ENCODE results near the gene ARID2.

ARID2 gene

DNA sequence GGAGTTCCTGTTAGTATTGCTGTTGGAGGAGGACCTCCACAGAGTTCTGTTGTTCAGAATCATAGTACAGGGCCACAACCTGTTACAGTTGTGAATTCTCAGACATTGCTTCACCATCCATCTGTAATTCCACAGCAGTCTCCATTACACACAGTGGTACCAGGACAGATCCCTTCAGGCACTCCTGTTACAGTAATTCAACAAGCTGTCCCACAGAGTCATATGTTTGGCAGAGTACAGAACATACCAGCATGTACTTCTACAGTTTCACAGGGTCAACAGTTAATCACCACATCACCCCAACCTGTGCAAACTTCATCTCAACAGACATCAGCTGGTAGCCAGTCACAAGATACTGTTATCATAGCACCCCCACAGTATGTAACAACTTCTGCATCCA, 120.8 kb downstream of the ARID2 start:
- DNase-seq (ENCODE audit: low read depth in 2 of 2, low spot score in 1 of 2), result no peak

- no peak for DNase-seq (ENCODE audit: low read depth in 2 of 2, low spot score in 1 of 2)
Observed at GRCh38 chr12:45852508-45852907, 123.0 kb downstream of the ARID2 start.

GRCh38 chr12:45853550-45853949, 124.0 kb downstream of the ARID2 start:
- DNase-seq (ENCODE audit: low read depth in 2 of 2, low spot score in 1 of 2), result no peak

- DNase-seq (ENCODE audit: low read depth in 2 of 2, low spot score in 1 of 2), result no peak
Observed at GRCh38 chr12:45863332-45863731, 133.8 kb downstream of the ARID2 start.

GRCh38 chr12:45866299-45866698, 136.8 kb downstream of the ARID2 start:
- DNase-seq (ENCODE audit: low read depth in 2 of 2, low spot score in 1 of 2), result no peak

GRCh38 chr12:45872446-45872845, 142.9 kb downstream of the ARID2 start:
- DNase-seq (ENCODE audit: low read depth in 2 of 2, low spot score in 1 of 2), result no peak

DNA sequence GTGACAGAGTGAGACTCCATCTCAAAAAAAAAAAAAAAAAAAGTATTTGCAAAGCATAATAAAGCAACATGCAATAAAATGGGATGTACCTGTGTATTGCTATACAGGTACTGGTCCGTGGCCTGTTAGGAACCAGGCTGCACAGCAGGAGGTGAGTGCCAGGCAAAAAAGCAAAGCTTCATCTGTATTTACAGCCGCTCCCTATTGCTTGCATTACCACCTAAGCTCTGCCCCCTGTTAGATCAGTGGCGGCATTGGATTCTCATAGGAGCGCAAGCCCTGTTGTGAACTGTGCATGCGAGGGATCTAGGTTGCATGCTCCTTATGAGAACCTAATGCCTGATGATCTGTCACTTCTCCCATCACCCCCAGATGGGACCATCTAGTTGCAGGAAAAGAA, 147.6 kb downstream of the ARID2 start:
- DNase-seq (ENCODE audit: low read depth in 2 of 2, low spot score in 1 of 2), result no peak

DNA sequence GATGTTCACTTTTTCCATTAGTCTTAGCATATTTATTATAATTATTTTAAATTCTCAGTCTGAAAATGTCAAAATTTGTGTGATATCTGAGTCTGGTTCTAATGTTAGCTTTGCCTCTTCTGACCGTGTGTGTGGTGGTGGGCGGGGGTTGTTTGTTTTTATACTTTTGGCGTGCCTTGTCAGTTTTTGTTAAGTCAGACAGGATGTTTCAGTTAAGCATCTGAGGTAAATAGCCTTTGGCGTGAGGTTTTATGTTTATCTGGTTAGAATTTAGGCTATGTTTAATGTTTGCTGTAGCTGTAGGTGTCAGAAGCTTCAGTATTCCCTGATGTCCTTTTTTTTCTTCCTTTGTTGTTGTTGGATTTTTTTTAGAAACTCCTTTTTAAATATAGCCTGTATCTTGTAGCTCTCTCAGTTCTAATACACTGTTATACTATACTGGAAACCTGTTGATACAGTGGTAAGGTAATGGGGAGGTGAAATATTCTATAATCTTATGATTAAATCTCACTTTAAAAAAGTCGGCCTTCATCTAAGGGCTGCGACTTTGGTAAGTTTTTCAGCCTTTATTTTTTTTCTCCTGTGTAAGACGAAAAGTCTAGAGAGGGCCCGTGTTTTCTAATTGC, 149.2 kb downstream of the ARID2 start:
- no peak for DNase-seq (ENCODE audit: low read depth in 2 of 2, low spot score in 1 of 2)

GRCh38 chr12:45879363-45879895, 149.9 kb downstream of the ARID2 start:
- DNase-seq (ENCODE audit: low read depth in 2 of 2, low spot score in 1 of 2), result no peak

GRCh38 chr12:45880533-45880932, 151.0 kb downstream of the ARID2 start:
- no peak for DNase-seq (ENCODE audit: low read depth in 2 of 2, low spot score in 1 of 2)

- DNase-seq (ENCODE audit: low read depth in 2 of 2, low spot score in 1 of 2), result no peak
Observed at GRCh38 chr12:45883187-45883586, 153.7 kb downstream of the ARID2 start.

DNA sequence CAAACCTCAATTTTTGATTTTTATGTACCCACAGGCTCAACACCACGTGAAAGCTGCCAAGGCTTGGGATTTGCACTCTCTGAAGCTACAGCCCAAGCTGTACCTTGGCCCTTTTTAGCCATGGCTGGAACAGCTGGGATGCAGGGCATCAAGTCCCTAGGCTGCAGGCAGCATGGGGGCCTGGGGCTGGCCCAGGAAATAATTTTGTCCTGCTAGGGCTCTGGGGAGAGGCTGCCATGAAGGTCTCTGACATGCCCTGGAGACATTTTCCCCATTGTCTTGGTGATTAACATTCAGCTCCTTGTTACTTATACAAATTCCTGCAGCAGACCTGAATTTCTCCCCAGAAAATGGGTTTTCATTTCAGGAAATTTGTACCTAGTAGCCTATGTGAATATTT, 157.2 kb downstream of the ARID2 start:
- no peak for DNase-seq (ENCODE audit: low read depth in 2 of 2, low spot score in 1 of 2)

GRCh38 chr12:45887544-45887943, 158.0 kb downstream of the ARID2 start:
- no peak for DNase-seq (ENCODE audit: low read depth in 2 of 2, low spot score in 1 of 2)

DNA sequence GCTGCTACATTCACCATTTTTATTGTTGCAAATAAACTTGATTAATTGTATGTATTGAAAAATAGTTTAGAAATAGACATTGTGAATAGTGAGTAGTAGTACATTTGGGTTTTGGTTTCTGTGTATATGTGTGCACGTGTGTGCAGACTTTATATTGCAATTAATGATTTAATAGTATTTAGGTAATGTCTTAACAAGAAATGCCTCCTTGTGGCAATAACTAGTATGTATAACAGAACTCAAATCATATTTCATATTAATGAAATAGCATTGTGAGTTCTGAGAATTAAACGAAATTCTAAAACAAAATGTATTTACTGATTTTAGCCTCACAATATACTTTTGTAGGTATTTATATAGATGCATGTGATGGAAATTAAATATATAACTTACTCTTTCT, 160.8 kb downstream of the ARID2 start:
- DNase-seq (ENCODE audit: low read depth in 2 of 2, low spot score in 1 of 2), result no peak

DNA sequence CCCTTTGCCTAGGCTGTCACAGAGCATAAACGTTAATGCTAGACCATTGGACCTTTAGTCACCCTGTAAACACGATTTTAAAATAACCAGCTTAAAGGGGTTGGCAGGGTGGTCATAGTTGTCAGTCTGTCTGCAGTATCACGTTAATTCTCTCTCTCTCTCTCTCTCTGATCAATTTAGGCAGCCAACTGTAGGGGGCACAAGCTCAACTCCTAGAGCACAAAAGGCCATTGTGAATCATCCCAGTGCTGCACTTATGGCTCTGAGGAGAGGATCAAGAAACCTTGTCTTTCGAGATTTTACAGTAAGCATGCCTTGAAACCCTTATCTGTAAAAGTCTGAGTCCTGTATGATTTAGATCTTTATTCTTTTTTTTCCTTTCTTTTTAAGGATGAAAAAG, 163.7 kb downstream of the ARID2 start:
- DNase-seq (ENCODE audit: low read depth in 2 of 2, low spot score in 1 of 2), result no peak

- DNase-seq (ENCODE audit: low read depth in 2 of 2, low spot score in 1 of 2), result no peak
Observed at GRCh38 chr12:45895961-45896360, 166.5 kb downstream of the ARID2 start.

- DNase-seq (ENCODE audit: low read depth in 2 of 2, low spot score in 1 of 2), result no peak
Observed at GRCh38 chr12:45898094-45898493, 168.6 kb downstream of the ARID2 start.

- no peak for DNase-seq (ENCODE audit: low read depth in 2 of 2, low spot score in 1 of 2)
Observed at GRCh38 chr12:45907955-45908354, 178.4 kb downstream of the ARID2 start.

- DNase-seq (ENCODE audit: low read depth in 2 of 2, low spot score in 1 of 2), result no peak
Observed at GRCh38 chr12:45909041-45909713, 179.7 kb downstream of the ARID2 start.

DNA sequence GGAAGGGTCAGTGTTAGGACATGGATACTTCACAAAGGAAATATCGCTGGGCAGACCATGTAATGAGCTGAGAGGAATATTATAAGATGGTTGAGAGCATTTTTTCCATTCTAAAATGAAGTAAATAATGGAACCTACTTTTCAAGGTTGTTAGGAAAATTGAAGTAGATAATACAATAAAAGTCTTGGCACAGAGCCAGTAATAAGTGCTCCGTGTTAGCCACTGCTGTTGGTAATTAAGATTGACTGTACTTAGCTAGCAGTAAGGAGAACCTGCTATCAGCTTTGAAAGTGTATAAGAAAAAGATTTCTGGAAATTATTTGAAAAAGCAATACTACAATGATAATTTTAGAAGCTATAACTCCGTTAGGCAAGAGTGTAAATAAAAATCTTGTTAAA, 183.3 kb downstream of the ARID2 start:
- DNase-seq (ENCODE audit: low read depth in 2 of 2, low spot score in 1 of 2), result no peak

- DNase-seq (ENCODE audit: low read depth in 2 of 2, low spot score in 1 of 2), result no peak
Observed at GRCh38 chr12:45913631-45914030, 184.1 kb downstream of the ARID2 start.

- DNase-seq (ENCODE audit: low read depth in 2 of 2, low spot score in 1 of 2), result no peak
Observed at GRCh38 chr12:45914090-45914489, 184.6 kb downstream of the ARID2 start.

GRCh38 chr12:45915405-45915804, 185.9 kb downstream of the ARID2 start:
- no peak for DNase-seq (ENCODE audit: low read depth in 2 of 2, low spot score in 1 of 2)

Measured in stimulated activated CD8-positive, alpha-beta memory T cell treated with anti-CD3 and anti-CD28 coated beads, Interleukin-4, amount 100 ng/mL, for 4 hours (primary cell).